HG02763 (cell line): ENCODE data around the gene NAT9.

Experiments used
- ATAC-seq: cut with Tn5 transposase; IDR thresholded peaks from one replicate; pipeline ENCODE4 v1.9.1; 2021; ENCODE audit warnings: mild to moderate bottlenecking, moderate library complexity; ENCODE audit not compliant: unreplicated experiment

The NAT9 gene

GRCh38 chr17:74806334-74806733, 30.2 kb upstream of the NAT9 start:
- ATAC-seq: no peak

DNA sequence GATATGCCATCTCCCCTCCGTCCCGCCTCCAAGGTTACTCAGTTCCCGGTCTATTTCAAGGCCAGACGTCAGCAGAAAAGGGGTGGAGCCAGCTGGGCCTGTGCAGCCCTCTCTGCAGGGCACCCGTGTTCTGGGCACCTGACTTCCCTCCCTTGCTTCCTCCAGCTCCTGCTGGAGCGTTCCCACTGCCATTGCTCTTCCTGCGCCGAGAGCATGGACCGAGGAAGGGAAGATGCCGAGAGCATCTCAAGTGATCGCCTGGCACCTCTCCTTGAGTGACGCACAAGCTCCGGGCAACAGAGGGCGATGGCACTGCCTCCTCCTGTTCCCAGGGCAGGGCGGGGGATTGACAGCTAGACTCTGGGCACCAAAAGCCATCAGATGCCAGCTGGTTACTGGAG, 29.4 kb upstream of the NAT9 start:
- ATAC-seq: no peak

DNA sequence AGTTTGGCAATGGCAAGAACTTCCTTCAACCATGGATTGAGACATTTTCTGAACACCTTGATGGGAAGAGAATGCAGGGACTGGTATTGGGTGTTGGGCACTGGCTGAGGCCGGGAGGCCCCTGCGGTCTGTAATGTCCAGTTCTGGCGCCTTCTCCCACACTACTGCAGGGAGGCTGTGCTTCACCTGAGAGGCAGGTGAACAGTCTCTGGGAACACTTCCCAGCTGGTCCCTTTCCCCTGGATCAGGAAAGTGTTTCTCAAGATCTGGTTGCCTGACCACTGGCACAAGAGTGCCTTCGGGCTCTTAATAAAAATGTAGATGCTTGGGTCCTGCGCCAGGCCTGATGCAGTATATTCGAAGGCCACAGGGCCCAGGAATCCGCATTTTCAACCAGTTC, 28.5 kb upstream of the NAT9 start:
- ATAC-seq: no peak

- no peak for ATAC-seq
Measured at GRCh38 chr17:74803971-74804370, 27.8 kb upstream of the NAT9 start.

DNA sequence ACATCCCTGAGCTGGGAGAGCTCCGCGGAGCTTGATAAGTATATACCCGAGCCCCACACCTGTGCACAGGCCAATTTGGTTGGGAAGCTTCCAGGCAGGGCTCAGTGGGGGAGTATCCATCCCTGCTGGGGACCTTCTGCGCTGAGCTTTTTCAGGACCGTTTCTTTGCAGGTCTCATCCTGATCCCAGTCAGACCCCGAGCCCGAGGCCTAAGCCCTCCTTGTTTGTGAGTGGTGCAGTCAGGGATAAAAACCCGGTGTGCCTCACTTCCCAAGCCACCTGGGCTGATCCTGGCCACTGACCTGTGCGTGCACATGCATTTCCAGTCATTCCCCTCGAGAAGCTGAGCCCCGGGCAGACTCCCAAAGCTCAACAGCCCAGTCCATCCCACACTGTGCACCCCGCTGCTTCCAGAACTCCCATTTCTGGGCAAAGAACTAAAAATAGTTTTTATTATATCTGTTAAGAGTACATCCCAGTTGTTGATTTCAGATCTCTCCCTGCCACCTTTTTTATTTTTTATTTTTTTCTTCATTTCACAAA, 27.3 kb upstream of the NAT9 start:
- no peak for ATAC-seq

- ATAC-seq: no peak
Measured at GRCh38 chr17:74801896-74802295, 25.8 kb upstream of the NAT9 start.

GRCh38 chr17:74800531-74800930, 24.4 kb upstream of the NAT9 start:
- ATAC-seq: no peak

DNA sequence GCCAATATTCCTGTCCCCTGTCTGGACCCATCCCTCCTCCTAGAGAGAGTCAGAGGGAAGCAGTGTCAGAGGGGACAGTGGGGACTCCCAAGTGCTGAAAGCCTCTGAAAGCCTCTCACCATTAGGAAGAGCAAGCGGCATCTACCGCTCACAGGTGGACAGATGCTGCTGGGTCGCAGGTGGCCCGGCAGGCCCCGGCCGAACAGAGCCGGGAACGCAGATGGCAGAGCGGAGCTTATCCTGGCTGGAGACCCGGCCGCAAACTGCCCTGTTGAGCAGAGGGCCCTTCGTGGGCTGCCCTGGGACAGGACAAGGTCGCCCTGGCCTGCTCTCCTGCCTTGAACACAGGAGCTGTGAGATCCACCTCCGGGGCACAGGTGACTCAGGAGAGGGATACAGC, 23.0 kb upstream of the NAT9 start:
- no peak for ATAC-seq

GRCh38 chr17:74798239-74798707, 22.1 kb upstream of the NAT9 start:
- ATAC-seq: no peak

- no peak for ATAC-seq
Measured at GRCh38 chr17:74797824-74798223, 21.7 kb upstream of the NAT9 start.

- no peak for ATAC-seq
Measured at GRCh38 chr17:74796866-74797265, 20.7 kb upstream of the NAT9 start.

- no peak for ATAC-seq
Measured at GRCh38 chr17:74796211-74796610, 20.1 kb upstream of the NAT9 start.

DNA sequence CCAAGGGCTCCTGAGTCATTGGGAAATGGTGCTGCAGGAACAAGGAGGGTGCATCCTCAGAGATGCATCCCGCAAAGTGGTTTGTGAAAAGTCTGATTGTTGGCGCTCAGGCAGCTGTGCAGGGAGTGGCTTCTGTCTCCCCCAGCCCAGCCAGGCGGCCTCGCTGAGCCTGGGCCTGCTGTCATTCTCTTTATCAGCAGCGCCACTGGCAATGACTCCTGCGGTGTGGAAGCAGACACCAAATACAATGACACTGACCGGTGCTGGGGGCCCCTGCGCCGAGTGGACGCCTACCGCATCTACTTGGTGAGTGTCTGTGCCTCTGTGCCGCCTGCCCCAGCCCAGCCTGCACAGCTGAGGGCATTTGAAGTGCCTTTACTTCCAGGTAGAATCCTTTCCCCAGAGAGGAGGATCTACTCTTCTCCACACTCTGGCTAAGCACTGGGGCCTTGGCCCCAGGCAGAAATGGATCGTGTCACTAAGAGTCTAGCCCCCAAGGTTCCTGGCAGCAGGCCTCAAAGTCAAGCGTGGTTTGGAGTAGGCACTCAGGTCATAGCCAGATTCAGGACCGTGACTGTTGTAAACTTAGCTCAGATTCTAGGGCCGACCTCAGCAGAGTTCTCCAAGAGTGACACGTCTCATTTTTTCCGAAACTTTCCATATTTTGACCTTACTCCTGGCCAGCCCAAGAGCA, 19.3 kb upstream of the NAT9 start:
- ATAC-seq: no peak

DNA sequence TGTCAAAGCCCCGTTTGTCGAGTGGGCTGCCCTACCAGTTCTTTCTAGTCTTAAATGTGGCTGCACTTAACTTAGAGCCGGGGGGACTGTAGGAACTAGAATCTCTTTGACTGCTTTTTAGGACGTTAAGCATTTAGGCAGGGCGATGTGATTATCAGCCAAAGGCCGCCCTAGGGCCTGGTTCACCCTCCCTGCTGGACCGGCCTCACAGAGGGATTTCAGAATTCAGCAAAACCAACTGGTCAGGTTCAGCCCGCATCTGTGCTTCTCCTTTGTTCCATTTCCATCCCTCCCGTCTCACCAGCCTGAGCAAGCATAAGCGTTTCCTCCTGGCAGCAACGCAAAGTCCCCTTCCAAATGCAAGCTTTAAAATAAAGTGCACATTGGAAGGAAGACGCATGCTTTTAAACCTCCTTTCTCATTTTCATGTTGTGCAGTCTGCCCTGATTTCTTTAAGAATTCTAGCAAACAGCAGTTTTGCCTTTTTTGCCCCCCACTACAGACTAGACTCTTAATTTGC, 16.5 kb upstream of the NAT9 start:
- ATAC-seq: no peak

- no peak for ATAC-seq
Measured at GRCh38 chr17:74790161-74791058, 14.3 kb upstream of the NAT9 start.

DNA sequence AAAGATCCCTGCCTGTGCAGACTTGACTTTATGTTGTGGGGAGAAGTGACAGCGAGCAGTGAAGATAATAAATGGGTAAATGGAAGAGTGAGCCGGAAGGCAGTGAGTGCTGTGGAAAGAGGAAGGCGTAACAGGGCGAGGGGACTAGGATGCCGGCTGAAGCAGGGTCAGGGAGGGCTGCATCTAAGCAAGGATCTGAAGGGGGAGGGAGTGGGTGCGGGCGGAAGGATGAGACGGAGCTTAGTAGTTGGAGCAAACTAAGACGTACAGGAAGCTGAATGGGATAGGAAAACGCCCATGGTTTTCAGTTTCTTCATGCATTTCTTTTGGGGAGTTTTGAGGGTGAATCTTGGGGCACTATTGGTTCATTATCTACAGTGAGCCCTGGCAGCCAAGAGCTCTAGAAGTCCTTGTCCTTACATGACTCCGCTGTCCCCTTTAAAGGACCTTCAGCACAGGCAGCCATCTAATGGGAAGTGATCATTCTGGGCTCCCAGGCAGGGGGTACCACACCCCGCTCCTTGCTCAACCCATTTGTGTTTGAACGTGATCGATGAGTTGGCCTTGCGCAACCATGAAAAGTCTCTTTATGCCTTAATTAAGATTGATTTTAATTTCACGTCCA, 10.4 kb upstream of the NAT9 start:
- ATAC-seq: no peak

- no peak for ATAC-seq
Measured at GRCh38 chr17:74785981-74786360, 9.8 kb upstream of the NAT9 start.

- ATAC-seq: no peak
Measured at GRCh38 chr17:74785096-74785980, 9.2 kb upstream of the NAT9 start.

- no peak for ATAC-seq
Measured at GRCh38 chr17:74784125-74784810, 8.1 kb upstream of the NAT9 start.

GRCh38 chr17:74782571-74782970, 6.4 kb upstream of the NAT9 start:
- no peak for ATAC-seq
